Endothelial cell of umbilical vein (primary cell): ENCODE results near the gene SLC35F3. TPM values are rescaled to one million over a fixed set of nuclear protein-coding genes. Genes with fewer than 3 reads are reported as not detected.

Experiments used
- BruUV-seq: library from RNA; stranded (reverse); fragments of 400-500 nt; replicated peaks from 2 replicates; lab custom pipeline; 2021; lab: Mats Ljungman, UMichigan
- CTCF ChIA-PET: fragments of 300-600, 350-600 bp; sonication (Branson Sonifier 250); formaldehyde crosslinking; loops from one replicate; lab custom pipeline; 2021; ENCODE audit warnings: antibody characterized with exemption, inconsistent platforms; lab: Charles Lee
- POLR2A ChIA-PET: fragments of 300-600, 350-600 bp; sonication (Branson Sonifier 250); formaldehyde crosslinking; loops from one replicate; lab custom pipeline; 2021; ENCODE audit warnings: antibody characterized with exemption, inconsistent platforms; lab: Charles Lee
- DNase-seq: peaks from one replicate; pipeline ENCODE4 v3.0.0-alpha.2; 2011; ENCODE audit warnings: low read depth, low spot score
- FAIRE-seq: peaks from 2 replicates; lab custom pipeline; 2011; peaks lifted over from hg19 to GRCh38; lab: Jason Lieb, UNC
- H2AFZ ChIP-seq: 2 replicates; pipeline ENCODE4 v1.6.0; 2012; ENCODE audit warnings: low read depth, low read length, control low read depth, inconsistent platforms
- H3K27ac ChIP-seq: 2 replicates; pipeline ENCODE4 v1.5.1; 2011; ENCODE audit warnings: low read depth, mild to moderate bottlenecking, control low read depth, low read length, moderate library complexity; ENCODE audit not compliant: insufficient read depth
- H3K27me3 ChIP-seq, 2 experiments: 2 replicates each; pipeline versions ENCODE4 v1.6.0 to v1.6.1; 2011; ENCODE audit warnings: low read length in 2 of 2, mixed read lengths in 1 of 2; ENCODE audit not compliant: control insufficient read depth in 2 of 2, insufficient read depth in 2 of 2
- H3K36me3 ChIP-seq, 2 experiments: 2 replicates in 1 of 2; 3 replicates in 1 of 2; pipeline ENCODE4 v1.5.1; 2011; ENCODE audit warnings: low read length in 2 of 2, mild to moderate bottlenecking in 1 of 2, moderate library complexity in 1 of 2; ENCODE audit not compliant: control insufficient read depth in 2 of 2, insufficient read depth in 2 of 2; ENCODE audit errors: extremely low read depth in 1 of 2
- H3K4me1 ChIP-seq: 3 replicates; pipeline ENCODE4 v1.5.1; 2011; ENCODE audit warnings: mild to moderate bottlenecking, low read length; ENCODE audit not compliant: control insufficient read depth, insufficient read depth; ENCODE audit errors: extremely low read depth
- H3K4me2 ChIP-seq: 2 replicates; pipeline ENCODE4 v1.6.1; 2011; ENCODE audit warnings: low read length, control low read depth, mixed read lengths; ENCODE audit not compliant: insufficient read depth
- H3K4me3 ChIP-seq, 3 experiments: fragments of 200-600 bp in 1 of 3; sonication (generic), shearing (Covaris generic) in 1 of 3; replicated peaks in 1 of 3; 2 replicates each; pipeline ENCODE4 v1.5.1; 2011 to 2016; ENCODE audit warnings: control low read depth in 3 of 3, low read length in 3 of 3, mild to moderate bottlenecking in 2 of 3, inconsistent platforms in 1 of 3, low read depth in 1 of 3, moderate library complexity in 1 of 3; ENCODE audit not compliant: insufficient read depth in 1 of 3
- H3K79me2 ChIP-seq: 2 replicates; pipeline ENCODE4 v1.6.0; 2012; ENCODE audit warnings: low read length, inconsistent platforms; ENCODE audit not compliant: control insufficient read depth, insufficient read depth
- H3K9ac ChIP-seq: replicated peaks from 2 replicates; pipeline ENCODE3; 2011; ENCODE audit warnings: low read length, control low read depth; ENCODE audit not compliant: insufficient read depth; ENCODE audit errors: extremely low read depth
- H3K9me1 ChIP-seq: replicated peaks from 3 replicates; pipeline ENCODE4 v1.6.0; 2011; ENCODE audit warnings: mild to moderate bottlenecking, low read length; ENCODE audit not compliant: control insufficient read depth, insufficient read depth; ENCODE audit errors: extremely low read depth
- H3K9me3 ChIP-seq: replicated peaks from 2 replicates; pipeline ENCODE4 v1.5.1; 2012; ENCODE audit warnings: low read length, inconsistent platforms; ENCODE audit not compliant: control insufficient read depth, insufficient read depth
- H4K20me1 ChIP-seq: replicated peaks from 2 replicates; pipeline ENCODE3; 2011; ENCODE audit warnings: mild to moderate bottlenecking, low read length; ENCODE audit not compliant: control insufficient read depth, insufficient read depth; ENCODE audit errors: extremely low read depth
- EZH2 ChIP-seq: IDR thresholded peaks from 2 replicates; pipeline ENCODE4 v1.6.1; 2012; ENCODE audit warnings: borderline replicate concordance, low read depth, mild to moderate bottlenecking, moderate library complexity, low read length, inconsistent platforms; ENCODE audit not compliant: severe bottlenecking
- GATA2 ChIP-seq: IDR thresholded peaks from 2 replicates; pipeline ENCODE4 v1.7.0; 2011; ENCODE audit warnings: low read depth, mild to moderate bottlenecking, moderate library complexity, mixed read lengths, low read length; ENCODE audit not compliant: insufficient read length, insufficient read depth
- JUN ChIP-seq: IDR thresholded peaks from 2 replicates; pipeline ENCODE4 v1.6.1; 2011; ENCODE audit warnings: borderline replicate concordance, low read depth; ENCODE audit not compliant: insufficient read length, insufficient read depth
- MYC ChIP-seq: IDR thresholded peaks from one replicate; pipeline ENCODE4 v1.6.1; 2011; ENCODE audit warnings: mild to moderate bottlenecking, low read depth, low read length
- POLR2A ChIP-seq: IDR thresholded peaks from 2 replicates; pipeline ENCODE4 v1.6.1; 2012; ENCODE audit warnings: low read depth, mild to moderate bottlenecking, control low read depth, low read length
- POLR2AphosphoS5 ChIP-seq: IDR thresholded peaks from 2 replicates; pipeline ENCODE4 v1.6.1; 2012; ENCODE audit warnings: low read depth, mild to moderate bottlenecking, control low read depth, low read length, moderate library complexity; ENCODE audit not compliant: insufficient read depth
- dilution Hi-C: fragments of 300-500 bp; cut with MboI; formaldehyde crosslinking; loops from one replicate; pipeline ENCODE4 v1.15.0; 2019; ENCODE audit warnings: low sequenced_read_pairs; ENCODE audit not compliant: extremely low pct_ligation_motif_present
- intact Hi-C: fragments of 100-400 bp; cut with micrococcal nuclease; formaldehyde crosslinking; loops from one replicate; pipeline ENCODE4 v1.10.0; 2022
- polyA plus RNA-seq, 4 experiments: library from polyadenylated mRNA; depleted of rRNA in 3 of 4; stranded (reverse) in 3 of 4; unstranded in 1 of 4; fragments of >200 nt; gene quantifications; 2 replicates each; pipeline versions ENCODE4 v1.2.1 to v1.2.3, GENCODE V29; 2011 to 2012; ENCODE audit warnings: missing spikeins in 1 of 4
- total RNA-seq: library from RNA; stranded (reverse); gene quantifications from 2 replicates; pipeline ENCODE4 v1.2.3, GENCODE V29; 2021
- TF ChIP-seq, protein P1 (sequence below): IDR thresholded peaks from 2 replicates; pipeline ENCODE4 v1.6.1; 2011; ENCODE audit not compliant: insufficient read depth, insufficient read length
- TF ChIP-seq, protein P2 (sequence below), 2 donors: IDR thresholded peaks; 1 replicate in 1 of 2; 2 replicates in 1 of 2; pipeline ENCODE4 v1.5.1; 2011; ENCODE audit warnings: low read length in 2 of 2, mild to moderate bottlenecking in 2 of 2, moderate library complexity in 2 of 2, control low read depth in 1 of 2, inconsistent platforms in 1 of 2, low read depth in 1 of 2; ENCODE audit not compliant: insufficient read depth in 1 of 2; ENCODE audit errors: extremely low read depth in 1 of 2

The SLC35F3 gene
- total and polyA plus RNA-seq, 2 donors (not counting 3 experiments of a cell fraction or from before 2014, with no cell fraction given), result not detected

DNA sequence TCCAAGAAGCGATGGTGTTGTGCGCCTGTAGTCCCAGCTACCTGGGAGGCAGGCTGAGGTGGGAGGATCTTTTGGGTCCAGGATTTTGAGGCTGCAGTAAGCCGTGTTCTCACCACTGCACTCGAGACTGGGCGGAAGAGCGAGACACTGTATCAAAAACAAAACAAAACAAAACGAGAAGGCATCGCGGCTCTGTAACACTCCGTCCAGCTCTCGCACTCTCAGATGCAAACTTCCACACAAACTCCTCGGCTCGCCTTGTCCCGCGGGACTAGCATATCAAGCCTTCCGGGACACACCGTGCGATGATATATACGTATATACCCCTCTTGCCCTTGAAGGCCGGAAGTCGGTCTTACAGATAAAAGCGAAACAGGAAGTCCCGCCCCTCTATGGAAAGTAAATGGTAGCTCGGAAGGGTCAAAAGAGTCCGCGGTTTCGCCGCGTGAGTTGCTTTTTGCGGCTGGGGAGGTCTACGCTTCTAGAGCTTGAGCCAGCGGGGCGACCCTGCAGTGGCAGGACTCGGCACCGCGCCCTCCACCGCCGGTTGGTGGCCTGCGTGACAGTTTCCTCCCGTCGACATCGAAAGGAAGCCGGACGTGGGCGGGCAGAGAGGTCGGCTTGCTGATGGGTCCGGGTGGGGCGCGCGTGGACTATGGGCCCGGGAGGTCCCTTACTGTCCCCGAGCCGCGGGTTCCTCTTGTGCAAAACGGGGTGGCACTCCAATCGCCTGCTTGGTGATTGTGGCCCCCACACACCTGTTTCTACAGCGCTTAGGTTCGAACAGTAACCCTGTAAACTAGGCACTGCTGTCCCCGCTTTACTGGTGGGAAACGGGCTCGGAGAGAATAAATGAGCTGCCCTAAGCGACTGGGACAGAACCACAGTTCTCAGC is 468.8 kb downstream of the SLC35F3 start, which contains the start of gene COA6:
COA6 (plus strand) TSS at position 393 of the 895 bp plus-strand sequence; CDS start at position 404, 11 bp downstream.
- Histone ChIP-seq H3K27me3 (no peaks in the 10 kb centered on the region), H3K4me1 (peaks cover 16% of the 10 kb centered on the region), H3K4me2 (peak within 1 kb of the TSS; percentile 94), H3K27ac (peak within 1 kb of the TSS; percentile 86), H4K20me1 (no peaks in the 10 kb centered on the region), H3K36me3 (peaks cover 10 to 13% of the 10 kb centered on the region in 2 experiments), H2AFZ (peak within 1 kb of the TSS; percentile 87), H3K9me3 (no peaks in the 10 kb centered on the region), H3K4me3 (peak within 1 kb of the TSS; percentile 83 to 86 (median 85)), H3K9me1 (no peaks in the 10 kb centered on the region), H3K79me2 (peaks cover 17% of the 10 kb centered on the region), H3K9ac (peak within 1 kb of the TSS; percentile 97)
- DNase-seq (peak; percentile 97), FAIRE-seq (peak; percentile 89)
- TSS peak; percentile 97 for BruUV-seq
- dilution Hi-C loops, result no loop called here
- intact Hi-C loops, result loop anchor here (1.0 to 2.0 kb wide), 2 partner anchors 47 to 105 kb away; no protein-coding TSS in a partner anchor
- POLR2A ChIA-PET, result no interaction called here
- CTCF ChIA-PET, result interaction anchor here (1.3 to 2.4 kb wide), 5 partner anchors 11 to 105 kb away, joined by 4 to 8 read pairs (median 4); partner anchors contain the start of gene TARBP1
- TF ChIP-seq JUN, result no peak
- peak; percentile 29 for TF ChIP-seq GATA2
- TF ChIP-seq, protein P1, sequence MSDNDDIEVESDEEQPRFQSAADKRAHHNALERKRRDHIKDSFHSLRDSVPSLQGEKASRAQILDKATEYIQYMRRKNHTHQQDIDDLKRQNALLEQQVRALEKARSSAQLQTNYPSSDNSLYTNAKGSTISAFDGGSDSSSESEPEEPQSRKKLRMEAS, result no peak
- peak; percentile 89 for TF ChIP-seq POLR2A
- TF ChIP-seq MYC, result no peak

DNA sequence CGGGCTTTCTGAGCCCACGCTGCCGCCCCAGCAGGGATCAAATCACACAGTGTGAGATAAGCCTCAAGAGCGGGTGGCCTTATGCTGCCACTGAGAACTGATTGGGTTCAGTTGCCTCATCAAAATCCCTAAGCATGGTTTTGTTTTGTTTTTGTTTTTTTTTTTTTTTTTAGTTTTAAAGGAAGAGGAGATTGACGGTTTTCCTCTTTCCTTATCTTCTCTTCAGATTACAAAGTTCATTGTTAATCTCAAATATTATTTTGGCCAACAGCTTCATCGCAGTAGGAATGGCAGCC is 469.4 kb downstream of the SLC35F3 start:
- POLR2A ChIA-PET, result no interaction called here
- FAIRE-seq (peak; percentile 42), DNase-seq (no peak)
- H3K79me2 ChIP-seq, result peaks cover 17% of the 10 kb centered on the region
- H2AFZ ChIP-seq, result peak overlapping the region; percentile 78
- TF ChIP-seq POLR2AphosphoS5, result no peak
- TF ChIP-seq, protein P1, result no peak
- TF ChIP-seq, protein P2, sequence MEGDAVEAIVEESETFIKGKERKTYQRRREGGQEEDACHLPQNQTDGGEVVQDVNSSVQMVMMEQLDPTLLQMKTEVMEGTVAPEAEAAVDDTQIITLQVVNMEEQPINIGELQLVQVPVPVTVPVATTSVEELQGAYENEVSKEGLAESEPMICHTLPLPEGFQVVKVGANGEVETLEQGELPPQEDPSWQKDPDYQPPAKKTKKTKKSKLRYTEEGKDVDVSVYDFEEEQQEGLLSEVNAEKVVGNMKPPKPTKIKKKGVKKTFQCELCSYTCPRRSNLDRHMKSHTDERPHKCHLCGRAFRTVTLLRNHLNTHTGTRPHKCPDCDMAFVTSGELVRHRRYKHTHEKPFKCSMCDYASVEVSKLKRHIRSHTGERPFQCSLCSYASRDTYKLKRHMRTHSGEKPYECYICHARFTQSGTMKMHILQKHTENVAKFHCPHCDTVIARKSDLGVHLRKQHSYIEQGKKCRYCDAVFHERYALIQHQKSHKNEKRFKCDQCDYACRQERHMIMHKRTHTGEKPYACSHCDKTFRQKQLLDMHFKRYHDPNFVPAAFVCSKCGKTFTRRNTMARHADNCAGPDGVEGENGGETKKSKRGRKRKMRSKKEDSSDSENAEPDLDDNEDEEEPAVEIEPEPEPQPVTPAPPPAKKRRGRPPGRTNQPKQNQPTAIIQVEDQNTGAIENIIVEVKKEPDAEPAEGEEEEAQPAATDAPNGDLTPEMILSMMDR (IDR thresholded peaks at IDR 0.05; ENCODE audit: extremely low read depth in 1 of 2, insufficient read depth in 1 of 2, low read depth in 1 of 2, low read length in 2 of 2), result no peak
- TF ChIP-seq EZH2, result no peak
- H4K20me1 ChIP-seq, result no peaks in the 10 kb centered on the region
- peak overlapping the region; percentile 86 for H3K27ac ChIP-seq
- peak overlapping the region; percentile 83 to 86 (median 85) for H3K4me3 ChIP-seq
- H3K4me1 ChIP-seq, result peaks cover 16% of the 10 kb centered on the region
- H3K9ac ChIP-seq, result peak overlapping the region; percentile 97
- CTCF ChIA-PET, result interaction anchor here (1.3 to 2.4 kb wide), 5 partner anchors 10 to 105 kb away, joined by 4 to 8 read pairs (median 4); partner anchors contain the start of gene TARBP1
- no peaks in the 10 kb centered on the region for H3K9me1 ChIP-seq
- intact Hi-C loops, result loop anchor here (1.0 to 2.0 kb wide), 2 partner anchors 47 to 104 kb away; no protein-coding TSS in a partner anchor
- dilution Hi-C loops, result no loop called here
- H3K36me3 ChIP-seq, result peaks cover 10 to 14% of the 10 kb centered on the region in 2 experiments
- H3K27me3 ChIP-seq, result no peaks in the 10 kb centered on the region
- H3K9me3 ChIP-seq, result no peaks in the 10 kb centered on the region
- BruUV-seq, result no TSS peak
- H3K4me2 ChIP-seq, result peak overlapping the region; percentile 94
